Measurements from ENCODE around the gene NFAT5. TPM values are rescaled to one million over a fixed set of nuclear protein-coding genes. Genes with fewer than 3 reads are reported as not detected.

The NFAT5 gene
- total and polyA plus RNA-seq, 2 donors (not counting 3 experiments of a cell fraction or from before 2014, with no cell fraction given) = 17.2 to 49.5 TPM

- TF ChIP-seq POLR2AphosphoS5 (IDR thresholded peaks at IDR 0.05; ENCODE audit: insufficient read depth, low read depth, low read length) (no peak), JUN (IDR thresholded peaks at IDR 0.05; ENCODE audit: borderline replicate concordance, insufficient read depth, insufficient read length, low read depth) (no peak), MAX (IDR thresholded peaks at IDR 0.05; ENCODE audit: insufficient read depth, insufficient read length) (no peak), EZH2 (IDR thresholded peaks at IDR 0.05; ENCODE audit: borderline replicate concordance, low read depth, low read length, severe bottlenecking) (no peak), CTCF (IDR thresholded peaks at IDR 0.05; ENCODE audit: extremely low read depth in 1 of 2, insufficient read depth in 1 of 2, low read depth in 1 of 2, low read length in 2 of 2) (no peak)
- Histone ChIP-seq H3K9me1 (replicated peaks; ENCODE audit: control insufficient read depth, extremely low read depth, insufficient read depth, low read length) (no peaks in the 10 kb centered on the region), H3K27me3 (ENCODE audit: control insufficient read depth in 2 of 2, insufficient read depth in 2 of 2, low read length in 2 of 2) (no peaks in the 10 kb centered on the region), H3K4me3 (replicated peaks in 1 of 3; ENCODE audit: insufficient read depth in 1 of 3, low read depth in 1 of 3, low read length in 3 of 3) (no peak overlapping the region), H3K27ac (ENCODE audit: insufficient read depth, low read depth, low read length) (no peak overlapping the region), H3K9me3 (replicated peaks; ENCODE audit: control insufficient read depth, insufficient read depth, low read length) (no peaks in the 10 kb centered on the region), H2AFZ (ENCODE audit: low read depth, low read length) (no peak overlapping the region), H3K4me1 (ENCODE audit: control insufficient read depth, extremely low read depth, insufficient read depth, low read length) (no peaks in the 10 kb centered on the region), H3K9ac (replicated peaks; ENCODE audit: extremely low read depth, insufficient read depth, low read length) (no peak overlapping the region), H3K36me3 (ENCODE audit: control insufficient read depth in 2 of 2, extremely low read depth in 1 of 2, insufficient read depth in 2 of 2, low read length in 2 of 2) (no peaks in the 10 kb centered on the region), H3K79me2 (ENCODE audit: control insufficient read depth, insufficient read depth, low read length) (no peaks in the 10 kb centered on the region), H4K20me1 (replicated peaks; ENCODE audit: control insufficient read depth, extremely low read depth, insufficient read depth, low read length) (no peaks in the 10 kb centered on the region), H3K4me2 (ENCODE audit: insufficient read depth, low read length) (no peak overlapping the region)
- CTCF ChIA-PET = interaction anchor here (1.2 kb wide), 1 partner anchor 9 kb away, joined by 3 read pairs; no protein-coding TSS in a partner anchor
- DNase-seq (ENCODE audit: low read depth, low spot score) (no peak), FAIRE-seq (peak; percentile 15)
- dilution Hi-C loops (cut with MboI; ENCODE audit: extremely low pct_ligation_motif_present, low sequenced_read_pairs) (no loop called here), intact Hi-C loops (cut with micrococcal nuclease) (no loop called here)
- no TSS peak for BruUV-seq (replicated peaks)
- POLR2A ChIA-PET = no interaction called here
These were observed 42.9 kb upstream of the NFAT5 start for GRCh38 chr16:69522732-69523404.

All from endothelial cell of umbilical vein (primary cell).